Psoas muscle (tissue), 8 donors: ENCODE data around the gene VIPR2. TPM values are rescaled to one million over a fixed set of nuclear protein-coding genes. Genes with fewer than 3 reads are reported as not detected.

Experiments used
- ATAC-seq, 4 donors: fragments of 200-7000 bp; cut with Tn5 transposase; one replicate each; pipeline ENCODE4 v1.9.1; 2020; ENCODE audit warnings: moderate library complexity in 3 of 4, mild to moderate bottlenecking in 2 of 4
- DNase-seq, 2 donors: peaks; one replicate each; pipeline ENCODE4 v3.0.0-alpha.2; 2020
- H3K27ac ChIP-seq: fragments of 200-600 bp; one replicate; pipeline ENCODE4 v1.8.0; 2022
- H3K27me3 ChIP-seq, 3 donors: fragments of 200-600 bp in 1 of 3; one replicate each; pipeline versions ENCODE4 v1.6.1 to v1.8.0; 2013 to 2022; ENCODE audit warnings: low read length in 2 of 3, mild to moderate bottlenecking in 2 of 3, moderate library complexity in 1 of 3; ENCODE audit not compliant: insufficient read depth in 3 of 3
- H3K36me3 ChIP-seq, 2 donors: fragments of 200-600 bp in 1 of 2; one replicate each; pipeline versions ENCODE4 v1.6.1 to v1.8.0; 2013 to 2022; ENCODE audit warnings: low read depth in 1 of 2, mild to moderate bottlenecking in 1 of 2, moderate library complexity in 1 of 2; ENCODE audit not compliant: insufficient read depth in 1 of 2
- H3K4me1 ChIP-seq: fragments of 200-600 bp; one replicate; pipeline ENCODE4 v1.8.0; 2022
- H3K4me3 ChIP-seq: fragments of 200-600 bp; one replicate; pipeline ENCODE4 v1.8.0; 2022; ENCODE audit warnings: mild to moderate bottlenecking
- H3K9me3 ChIP-seq: fragments of 200-600 bp; one replicate; pipeline ENCODE4 v1.8.0; 2022
- CTCF ChIP-seq: fragments of 200-600 bp; IDR thresholded peaks from one replicate; pipeline ENCODE4 v1.8.0; 2022; ENCODE audit warnings: antibody characterized with exemption
- WGBS, 3 donors: extraction: QIAGEN DNeasy Blood & Tissue Kit; methylation state at CpG; one replicate each; pipeline versions ENCODE4 v1.1.6 to v1.1.7; 2013; 5-methylcytosine and 5-hydroxymethylcytosine counted together
- intact Hi-C, 2 donors: fragments of 100-400 bp; cut with DNase I; formaldehyde crosslinking; loops; one replicate each; pipeline versions ENCODE4 v1.11.0 to v1.14.2; 2022
- polyA plus RNA-seq, 3 donors: library from polyadenylated mRNA; stranded (reverse); fragments of 200-250 nt; gene quantifications; one replicate each; pipeline ENCODE4 v1.2.3, GENCODE V29; 2013
- total RNA-seq, 4 donors: library from RNA; stranded (reverse); fragmentation: NEBNext Ultra II Directional in 2 of 4; extraction: Animal tissue kit (Norgen Biotek cat#: 25700) in 2 of 4; gene quantifications; one replicate each; pipeline versions ENCODE4 v1.2.1 to v1.2.4, GENCODE V29; 2021 to 2023
- donor health status: healthy with polysubstance abuse.
- donor health status: DM: no; HTN: no; CAD: no; lungs with moderate emphysema.
- donor health status: Bipolar disorder and iron deficiency.
- donor health status: healthy.
- donor health status: DM: yes; HTN: yes; CAD: no.
- donor health status: DM: no; HTN: no; CAD: no.
- donor health status: DM: no; HTN: no; CAD: no.
- donor health status: DM: yes; HTN: yes; CAD: no.

The VIPR2 gene
- total and polyA plus RNA-seq, 7 donors: 0.60 to 3.6 (median 2.4) TPM

GRCh38 chr7:159088016-159088865, 56.4 kb downstream of the VIPR2 start:
- ATAC-seq (no peak), DNase-seq (no peak)
- peaks cover 6% of the 10 kb centered on the region for H3K4me1 ChIP-seq
- 90 to 93% (median 91%) methylated on average over 18 of the region's 18 CpGs for WGBS, 3 donors
- H3K36me3 ChIP-seq: no peaks in the 10 kb centered on the region
- H3K27ac ChIP-seq: no peak overlapping the region
- H3K27me3 ChIP-seq: no peaks in the 10 kb centered on the region
- intact Hi-C loops: no loop called here
- TF ChIP-seq CTCF: no peak
- no peaks in the 10 kb centered on the region for H3K9me3 ChIP-seq
- H3K4me3 ChIP-seq: no peak overlapping the region

GRCh38 chr7:159086301-159086925, 58.3 kb downstream of the VIPR2 start:
- no peak for ATAC-seq
- TF ChIP-seq CTCF: no peak

GRCh38 chr7:159084069-159084801, 60.4 kb downstream of the VIPR2 start:
- Histone ChIP-seq H3K9me3 (no peaks in the 10 kb centered on the region), H3K4me3 (no peak overlapping the region), H3K27me3 (no peaks in the 10 kb centered on the region), H3K27ac (no peak overlapping the region), H3K4me1 (peaks cover 11% of the 10 kb centered on the region), H3K36me3 (no peaks in the 10 kb centered on the region)
- ATAC-seq: peak in 3 of 4 donors; percentile 17 to 53 (median 45)
- 69 to 75% (median 75%) methylated on average over 26 to 27 of the region's 27 CpGs for WGBS, 3 donors
- intact Hi-C loops: no loop called here
- no peak for TF ChIP-seq CTCF
- DNase-seq: no peak

More at GRCh38 chr7:159086301-159086925, 58.3 kb downstream of the VIPR2 start:
- Histone ChIP-seq H3K4me3 (no peak overlapping the region), H3K27me3 (no peaks in the 10 kb centered on the region), H3K27ac (no peak overlapping the region), H3K9me3 (no peaks in the 10 kb centered on the region), H3K36me3 (no peaks in the 10 kb centered on the region), H3K4me1 (peaks cover 11% of the 10 kb centered on the region)
- intact Hi-C loops: no loop called here
- 73 to 74% (median 73%) methylated on average over 10 of the region's 10 CpGs for WGBS, 3 donors
- no peak for DNase-seq

GRCh38 chr7:159083698-159084068, 61.0 kb downstream of the VIPR2 start:
- ATAC-seq: peak in 1 of 4 donors; percentile 8

More at GRCh38 chr7:159083698-159084068, 61.0 kb downstream of the VIPR2 start:
- DNase-seq: no peak
- 69 to 95% (median 92%) methylated on average over 2 of the region's 2 CpGs for WGBS, 3 donors
- H3K9me3 ChIP-seq: no peaks in the 10 kb centered on the region
- no peak overlapping the region for H3K27ac ChIP-seq
- H3K4me1 ChIP-seq: peaks cover 11% of the 10 kb centered on the region
- intact Hi-C loops: no loop called here
- no peaks in the 10 kb centered on the region for H3K27me3 ChIP-seq
- TF ChIP-seq CTCF: no peak
- H3K4me3 ChIP-seq: no peak overlapping the region
- H3K36me3 ChIP-seq: no peaks in the 10 kb centered on the region
